ENCODE results near the gene ODAD4.
A peak's percentile ranks its signal among the peaks of the same experiment; 100 is the strongest.
"Not testable (repeated sequence)": the region's sequence is repeated elsewhere in the genome, so short reads cannot be mapped to it uniquely, and the experiment has no call there.

Gene ODAD4

GRCh38 chr17:42002175-42002791 lies 71.9 kb downstream of the ODAD4 start:
- DNase-seq = no peak

- peak in 1 of 14 donors; percentile 24 for DNase-seq
These were observed 72.4 kb downstream of the ODAD4 start for GRCh38 chr17:42002792-42003301.

- DNase-seq = no peak
These were observed 74.7 kb downstream of the ODAD4 start for GRCh38 chr17:42005166-42005565.

DNA sequence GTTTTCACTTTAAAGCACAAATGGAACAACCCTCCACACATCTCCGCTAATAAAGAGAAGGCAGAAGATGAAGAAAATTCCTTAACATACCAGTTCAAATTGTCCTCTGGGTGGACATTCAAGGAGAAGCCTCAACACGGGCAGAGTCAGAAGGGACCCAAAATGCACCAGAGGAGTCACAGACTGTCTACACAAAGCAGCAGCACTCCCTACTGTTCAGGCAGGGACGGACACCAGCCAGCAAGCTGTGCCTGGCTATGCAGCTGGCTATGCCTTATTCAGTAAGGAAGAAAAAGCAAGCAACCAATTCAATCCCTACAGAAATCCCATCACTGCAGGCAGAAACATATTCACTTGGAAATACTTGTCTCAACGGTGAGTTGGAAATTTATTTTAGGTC lies 78.8 kb downstream of the ODAD4 start:
- peak in 11 of 14 donors; percentile 10 to 54 (median 38) for DNase-seq

DNA sequence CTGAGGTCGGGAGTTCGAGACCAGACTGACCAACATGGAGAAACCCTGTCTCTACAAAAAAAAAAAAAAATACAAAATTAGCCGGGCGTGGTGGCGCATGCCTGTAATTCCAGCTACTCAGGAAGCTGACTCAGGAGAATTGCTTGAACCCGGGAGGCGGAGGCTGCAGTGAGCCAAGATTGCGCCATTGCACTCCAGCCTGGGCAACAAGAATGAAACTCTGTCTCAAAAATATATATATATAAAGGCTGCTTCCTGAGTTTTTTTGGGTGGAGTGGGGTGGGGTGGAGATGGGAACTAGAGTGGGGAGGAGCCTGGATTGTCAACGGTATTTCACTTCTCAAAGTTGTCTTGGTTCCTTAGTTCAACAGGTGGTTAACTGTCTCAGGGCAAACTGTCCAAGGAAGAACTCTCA lies 79.9 kb downstream of the ODAD4 start:
- DNase-seq = not testable (repeated sequence)

- no peak for DNase-seq
These were observed 80.6 kb downstream of the ODAD4 start for GRCh38 chr17:42010898-42011516.

DNA sequence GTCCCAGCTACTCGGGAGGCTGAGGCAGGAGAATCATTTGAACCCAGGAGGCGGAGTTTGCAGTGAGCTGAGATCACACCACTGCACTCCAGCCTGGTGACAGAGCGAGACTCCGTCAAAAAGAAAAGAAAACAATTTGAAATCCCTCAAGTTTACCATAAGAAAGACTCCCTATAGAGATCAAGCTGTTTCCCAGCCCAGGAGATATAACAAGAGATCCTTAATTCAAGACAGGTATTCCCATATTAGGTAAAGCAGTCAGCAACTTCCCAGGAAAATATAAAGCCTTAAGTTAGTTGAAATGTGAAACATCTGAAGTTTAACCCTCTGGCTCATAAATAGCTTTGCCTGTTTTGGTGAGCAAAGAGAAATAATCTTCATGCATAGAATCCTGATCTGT lies 81.9 kb downstream of the ODAD4 start:
- DNase-seq = not testable (repeated sequence)

GRCh38 chr17:42013740-42014139 lies 83.3 kb downstream of the ODAD4 start:
- not testable (repeated sequence) for DNase-seq

All from C1 segment of cervical spinal cord (tissue), 14 donors.